Hematopoietic multipotent progenitor cell treated with erythropoietin and hydrocortisone succinate and interleukin-3 and kit ligand, for 4 days (in vitro differentiated cells): Measurements from ENCODE around the gene PLOD2.
A peak's percentile ranks its signal among the peaks of the same experiment; 100 is the strongest.

Source experiments
- DNase-seq: peaks from one replicate; pipeline ENCODE4 v3.0.0-alpha.2; 2015

Gene PLOD2

DNA sequence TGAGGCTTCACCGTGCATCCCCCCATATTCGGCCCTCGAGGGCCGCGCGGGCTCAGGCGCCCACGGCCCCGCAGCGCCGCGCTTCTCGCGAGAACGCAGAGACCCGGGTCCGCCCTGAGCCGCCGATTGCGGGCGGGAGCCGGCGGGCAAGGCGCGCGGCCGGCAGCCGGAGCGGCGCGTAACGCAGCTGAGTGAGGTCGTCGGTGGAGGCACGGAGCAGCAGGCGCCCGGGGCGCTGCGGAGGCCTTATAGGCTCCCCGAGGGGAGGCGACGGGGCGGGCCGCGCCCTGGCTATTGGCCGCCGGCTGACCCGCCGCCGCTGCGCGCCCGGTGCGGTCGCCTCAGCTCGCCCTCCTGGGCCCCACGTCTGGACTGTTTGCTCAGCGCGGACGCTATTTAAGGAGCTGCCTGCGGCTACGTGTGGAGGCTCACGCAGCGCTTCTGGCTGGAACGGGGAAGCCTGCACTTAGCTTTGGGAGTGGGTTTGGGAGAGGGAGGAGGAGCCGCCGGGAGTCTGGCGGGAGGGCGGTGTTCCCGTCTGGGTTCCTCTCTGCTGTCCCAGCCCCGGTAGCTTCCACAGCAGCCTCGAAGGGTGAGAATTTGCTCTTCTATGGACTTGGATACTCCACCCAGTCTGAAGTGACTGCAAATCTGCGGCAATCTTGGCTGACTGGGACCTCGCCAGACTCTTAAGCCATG lies at the start of gene PLOD2:
PLOD2 (minus strand) TSS at position 221 of the 699 bp plus-strand sequence; CDS start at position 26, 195 bp downstream.
- DNase-seq = peak; percentile 87

DNA sequence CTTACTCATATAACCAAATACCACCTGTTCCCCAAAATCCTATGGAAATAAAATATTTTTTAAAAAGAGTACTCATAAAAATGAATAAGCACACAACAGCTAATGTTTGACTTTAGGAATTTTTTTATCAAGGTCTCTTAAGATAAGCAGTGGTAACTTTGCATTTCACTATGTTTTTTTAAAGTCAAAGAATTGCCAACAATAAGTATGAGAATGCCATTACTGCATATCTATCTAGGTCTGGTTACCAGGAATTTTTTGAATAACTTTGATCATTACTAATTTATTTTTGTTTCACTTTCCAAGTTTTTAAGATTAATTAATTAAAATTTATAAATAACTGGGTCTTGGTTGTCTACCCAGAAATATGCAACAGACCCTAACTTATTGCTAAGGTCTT lies 48.4 kb upstream of the PLOD2 start:
- no peak for DNase-seq

DNA sequence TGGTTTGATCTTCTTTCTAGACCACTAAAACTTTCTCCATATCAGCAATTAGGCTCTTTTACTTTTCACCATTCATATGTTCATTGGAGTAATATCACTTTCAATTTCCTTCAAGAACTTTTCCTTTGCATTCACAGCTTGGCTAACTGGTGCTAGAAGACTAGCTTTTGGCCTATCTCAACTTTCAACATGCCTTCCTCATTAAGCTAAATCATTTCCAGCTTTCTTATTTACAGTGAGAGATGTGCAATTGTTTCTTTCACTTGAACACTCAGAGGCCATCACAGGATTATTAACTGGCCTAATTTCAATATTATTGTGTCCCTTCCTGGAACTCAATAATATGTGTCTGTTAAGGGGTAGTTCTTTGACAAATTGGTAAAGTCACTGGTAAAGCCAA lies 42.8 kb upstream of the PLOD2 start:
- DNase-seq = no peak

DNA sequence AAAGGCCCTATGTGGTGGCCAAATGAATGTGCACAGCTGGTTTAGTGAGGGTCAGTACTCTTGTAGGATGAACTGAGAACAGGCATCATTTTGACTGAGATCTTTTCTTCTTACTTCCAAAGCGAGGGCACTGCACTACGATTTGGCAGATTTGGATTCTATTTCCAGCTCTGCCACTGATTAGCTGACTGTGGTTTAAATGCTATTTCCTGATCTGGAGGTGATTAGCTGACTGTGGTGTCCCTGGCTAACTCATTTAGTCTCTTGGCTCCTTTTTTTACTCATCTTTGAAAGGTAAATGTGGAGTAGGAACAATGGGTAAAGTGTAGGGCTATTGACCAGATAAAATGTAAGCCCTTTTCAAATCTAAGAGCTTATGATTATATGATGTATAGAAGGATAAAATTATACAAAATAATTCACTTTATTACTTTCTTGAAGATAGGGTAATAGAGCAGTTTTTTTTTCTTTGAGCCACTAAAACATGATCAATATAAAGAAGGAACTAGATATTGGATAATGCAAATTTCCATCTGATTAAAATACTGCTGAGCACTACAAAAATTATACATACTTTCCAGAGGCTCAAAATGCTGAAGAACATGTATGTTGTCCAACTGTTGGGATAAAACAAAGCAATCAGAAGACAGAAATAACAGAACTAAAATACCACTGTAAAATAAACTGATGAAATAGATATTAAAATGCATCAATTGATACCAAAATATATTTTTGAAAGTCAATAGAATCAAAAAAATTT lies 39.7 kb upstream of the PLOD2 start:
- peak; percentile 11 for DNase-seq

DNA sequence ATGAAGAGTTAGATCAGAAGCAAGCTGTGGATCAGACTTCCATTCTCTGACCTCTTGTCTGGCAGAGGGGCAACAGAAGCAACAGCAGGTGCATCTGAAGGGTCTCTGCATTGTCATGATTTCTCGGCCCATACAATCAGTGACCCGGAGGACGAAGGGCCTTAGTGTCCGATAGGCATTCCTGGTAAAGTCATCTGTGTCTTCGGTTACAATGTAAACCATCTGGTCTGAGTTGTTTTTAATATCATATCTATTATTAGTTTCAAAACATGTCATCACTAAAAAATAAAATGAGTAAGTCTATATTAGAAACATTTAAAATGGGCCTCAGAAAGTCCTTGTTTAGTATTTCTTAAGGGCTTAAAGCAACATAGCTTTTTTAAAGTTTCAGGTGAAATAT lies 38.8 kb upstream of the PLOD2 start:
- no peak for DNase-seq

DNA sequence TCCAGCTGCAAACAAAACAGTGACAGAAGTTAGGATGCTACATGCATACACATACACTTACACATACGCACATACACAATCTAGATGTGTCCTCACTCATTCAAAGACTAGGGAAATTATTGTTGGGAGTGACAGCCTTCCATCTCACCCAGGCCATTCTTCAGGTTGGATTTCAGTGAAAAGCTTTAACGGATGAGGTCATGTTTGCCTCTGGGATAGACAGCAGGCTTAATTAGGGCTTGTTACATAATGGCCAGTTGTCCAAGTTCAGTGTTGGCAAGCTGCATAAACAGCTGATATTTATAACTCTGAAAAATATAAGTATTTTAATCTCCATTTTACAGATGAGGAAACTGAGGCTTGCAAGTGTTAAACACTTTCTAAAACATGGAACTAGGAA lies 35.8 kb upstream of the PLOD2 start:
- no peak for DNase-seq

DNA sequence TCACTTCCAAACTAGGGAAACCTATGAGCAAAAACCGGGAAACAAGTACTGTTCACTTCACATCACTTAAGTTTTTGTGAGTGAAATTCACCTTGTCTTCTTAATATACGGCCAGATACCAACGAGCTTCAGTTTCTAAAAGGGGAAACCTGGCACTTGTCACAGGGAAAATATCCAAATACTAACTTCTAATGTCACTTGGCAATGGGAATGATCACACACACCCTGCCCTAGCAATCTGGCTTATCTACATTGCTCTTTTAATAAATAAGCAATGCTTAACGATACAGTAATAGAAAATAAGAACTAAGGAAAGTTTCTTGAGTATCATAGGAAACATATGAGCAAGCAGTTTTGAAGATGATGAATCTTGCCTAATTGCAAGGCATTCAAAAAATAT lies 34.6 kb upstream of the PLOD2 start:
- no peak for DNase-seq

DNA sequence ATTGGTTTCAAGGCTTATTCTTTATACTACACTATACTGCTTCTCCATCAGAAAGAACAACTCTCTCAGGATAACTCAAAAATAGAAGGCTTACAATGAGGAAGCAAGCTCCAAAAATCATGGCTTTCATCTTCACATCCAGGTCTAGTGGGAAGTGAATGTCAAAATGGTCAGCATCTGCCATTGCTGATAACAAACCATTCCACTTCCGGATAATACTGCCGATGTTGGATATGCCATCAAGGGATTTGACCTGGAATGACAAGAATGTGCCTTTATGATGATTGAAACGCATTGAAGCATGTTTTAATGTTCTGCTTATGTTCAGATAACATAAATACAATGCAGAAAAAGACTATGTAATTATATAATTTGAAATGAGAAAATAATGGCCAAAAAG lies 34.0 kb upstream of the PLOD2 start:
- DNase-seq = peak; percentile 38

DNA sequence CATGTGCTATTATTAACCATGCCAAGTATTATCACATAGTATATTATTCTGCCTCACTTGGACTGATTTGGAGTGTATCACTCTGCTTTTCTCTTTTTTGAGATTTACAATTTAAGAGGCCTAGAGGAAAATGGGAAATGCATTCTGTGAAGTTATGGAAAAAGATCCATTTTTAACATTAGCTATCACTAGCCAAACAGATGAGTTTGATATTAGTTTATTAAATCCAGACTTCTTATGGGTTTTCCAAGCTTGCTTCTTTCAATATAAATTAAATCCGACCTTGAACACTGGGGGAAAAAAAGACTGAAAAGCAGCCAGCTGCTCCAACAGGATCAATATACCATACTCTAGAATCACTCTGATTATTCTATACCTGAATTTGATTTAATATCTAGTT lies 30.1 kb upstream of the PLOD2 start:
- DNase-seq = no peak

DNA sequence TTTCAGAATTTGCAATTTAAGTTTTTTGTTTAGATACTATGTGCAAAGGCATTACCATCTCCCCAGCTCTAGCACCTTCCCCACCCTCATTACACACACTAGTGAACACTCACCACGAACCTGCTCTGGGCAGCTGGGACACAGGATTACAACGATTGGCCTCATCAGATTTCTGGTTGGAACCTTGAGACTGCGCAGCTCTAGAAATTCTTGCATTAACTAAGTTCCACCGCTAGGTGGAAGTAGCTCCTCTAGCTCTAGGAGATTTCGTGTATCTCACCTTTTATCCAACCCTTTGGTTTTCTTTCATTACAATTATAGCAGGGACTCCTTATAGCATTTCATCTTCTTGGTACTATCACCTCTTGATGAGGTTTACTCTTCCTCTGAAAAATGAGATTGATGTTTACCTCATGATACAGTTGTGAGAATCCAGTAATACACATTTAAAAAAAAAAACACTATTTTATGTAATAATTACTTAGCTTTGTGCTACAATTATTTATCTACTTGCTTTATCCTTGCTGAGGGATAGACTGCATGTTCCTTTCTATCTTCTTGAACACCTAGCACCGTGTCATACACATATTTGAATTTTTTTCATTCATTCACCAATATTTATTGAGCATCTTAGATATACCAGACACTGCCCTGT lies 28.7 kb upstream of the PLOD2 start:
- peak; percentile 80 for DNase-seq

DNA sequence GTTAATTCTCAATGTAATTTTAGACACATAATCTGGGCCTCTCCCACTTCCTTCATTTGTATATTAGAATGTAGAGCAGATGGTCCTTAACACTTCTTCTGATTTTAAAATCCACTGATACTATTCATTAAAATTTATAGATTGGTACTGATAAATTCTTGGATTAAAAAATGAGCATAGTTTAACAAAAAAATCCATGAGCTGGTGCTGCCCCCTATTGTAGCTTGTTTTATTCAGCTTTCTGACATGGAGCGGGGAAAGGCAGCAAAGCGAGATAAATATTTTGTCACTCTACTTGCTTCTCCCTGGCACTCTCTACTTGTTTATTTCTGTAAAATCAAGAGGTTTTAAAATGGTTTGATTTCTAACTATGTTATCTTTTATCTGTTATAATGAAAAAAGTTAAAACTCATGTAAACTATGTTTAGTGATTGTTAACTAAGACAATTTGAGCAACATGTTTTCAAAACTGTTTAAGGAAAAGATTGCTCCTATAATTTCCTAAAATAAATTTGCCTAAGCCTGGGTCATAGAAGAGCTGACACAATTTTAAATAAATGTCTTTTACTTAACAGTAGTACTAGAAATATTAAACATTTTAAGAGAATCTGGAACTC lies 26.5 kb upstream of the PLOD2 start:
- DNase-seq = peak; percentile 61

DNA sequence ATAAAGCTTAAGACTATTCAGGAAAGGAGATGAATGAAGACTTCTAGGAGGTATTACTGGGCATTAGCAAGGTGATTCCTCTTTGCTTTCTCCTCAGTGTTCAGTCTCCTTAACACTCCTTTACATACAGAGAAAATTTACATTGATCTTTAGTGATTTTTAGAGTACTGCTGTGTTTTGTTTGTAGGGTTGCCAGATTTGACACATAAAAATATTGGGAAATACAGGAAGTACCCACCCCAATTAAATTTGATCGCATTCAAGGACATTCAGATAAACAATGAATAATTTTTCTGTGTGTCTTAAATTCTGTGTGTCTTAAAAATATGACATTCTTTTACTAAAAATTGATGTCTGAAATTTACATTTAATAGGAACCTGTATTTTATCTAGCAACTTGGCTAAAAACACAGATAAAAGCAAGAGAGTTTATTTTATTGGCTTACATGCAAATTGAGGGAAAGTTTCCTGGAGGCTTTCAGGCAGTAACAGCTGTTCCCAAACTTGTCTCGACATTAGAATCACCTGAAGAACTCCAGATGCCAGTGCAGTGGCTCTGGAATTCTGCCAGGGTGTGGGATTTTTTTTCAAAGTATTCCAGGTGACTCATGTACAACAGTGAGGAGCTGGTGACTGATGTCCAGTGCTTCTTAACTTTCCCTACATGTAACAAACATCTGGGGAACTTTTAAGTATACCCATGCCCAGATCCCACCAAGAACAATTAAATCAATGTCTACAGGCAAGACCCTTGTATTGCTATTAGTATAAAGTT lies 23.4 kb upstream of the PLOD2 start:
- no peak for DNase-seq

DNA sequence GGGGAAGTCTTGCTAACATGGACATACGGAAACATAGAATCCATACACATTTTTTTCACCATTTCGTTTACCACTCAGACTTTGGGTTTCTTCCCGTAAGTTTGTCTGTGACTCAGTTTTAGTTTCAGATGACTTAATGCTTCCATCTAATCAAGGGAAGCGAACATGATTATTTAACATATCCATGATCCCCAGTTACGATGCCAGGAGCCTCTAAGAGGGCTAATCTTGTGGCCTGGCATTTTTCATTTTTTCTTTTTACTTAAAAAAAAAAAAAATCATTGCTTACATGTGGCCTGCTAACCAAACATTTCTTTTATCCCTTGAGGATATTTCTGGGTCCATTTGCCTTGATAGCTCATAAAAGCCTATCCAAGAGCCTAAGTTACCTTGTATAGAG lies 20.2 kb upstream of the PLOD2 start:
- DNase-seq = no peak

DNA sequence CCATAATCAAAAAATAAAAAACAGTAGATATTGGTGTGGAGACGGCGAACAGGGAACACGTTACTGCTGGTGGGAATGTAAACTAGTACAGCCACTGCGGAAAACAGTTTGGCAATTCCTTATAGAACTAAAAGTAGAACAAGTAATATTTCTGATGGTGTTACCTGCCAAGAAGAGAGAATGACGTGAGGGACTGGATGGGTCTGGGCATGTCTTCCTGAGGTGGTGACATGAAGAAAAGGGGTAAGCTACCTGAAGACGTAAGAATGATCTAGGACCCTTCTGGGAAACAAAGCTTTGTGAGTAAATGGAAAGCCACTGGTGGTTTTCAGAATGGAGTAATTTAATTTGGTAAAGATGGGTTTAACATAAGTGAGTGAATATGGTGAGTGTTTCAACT lies 19.4 kb upstream of the PLOD2 start:
- DNase-seq = no peak

DNA sequence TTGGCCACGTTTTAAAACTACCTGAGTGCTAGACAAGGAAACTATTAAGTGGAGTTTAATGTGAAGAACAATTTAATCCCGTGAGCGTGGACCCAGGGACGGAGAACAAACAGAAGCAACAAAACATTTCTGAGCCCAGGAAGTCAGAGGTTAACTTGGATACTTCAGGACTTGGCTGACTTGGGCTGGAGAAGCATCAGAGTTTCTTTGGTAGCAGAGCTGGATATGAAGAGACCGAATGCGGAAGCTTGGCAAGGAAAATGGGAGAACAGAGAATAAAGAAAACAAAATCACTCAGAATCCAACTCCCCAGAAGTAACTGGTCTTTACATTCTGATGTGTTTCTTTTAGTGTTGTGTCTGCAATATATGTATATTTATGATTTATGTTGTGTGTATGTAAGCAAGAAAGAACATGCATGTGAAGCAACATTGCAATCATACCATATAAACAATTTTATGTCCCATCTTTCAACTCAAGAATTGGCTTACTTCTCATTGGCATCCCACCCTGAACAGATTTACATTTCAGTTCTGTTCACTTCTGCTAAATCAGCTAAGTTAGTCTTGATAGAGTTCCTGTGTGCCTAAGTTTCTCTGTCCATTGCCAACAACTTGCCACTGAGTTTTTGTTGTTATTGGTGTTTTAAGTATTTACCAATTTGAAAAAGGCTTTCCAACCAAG lies 17.2 kb upstream of the PLOD2 start:
- DNase-seq = no peak

DNA sequence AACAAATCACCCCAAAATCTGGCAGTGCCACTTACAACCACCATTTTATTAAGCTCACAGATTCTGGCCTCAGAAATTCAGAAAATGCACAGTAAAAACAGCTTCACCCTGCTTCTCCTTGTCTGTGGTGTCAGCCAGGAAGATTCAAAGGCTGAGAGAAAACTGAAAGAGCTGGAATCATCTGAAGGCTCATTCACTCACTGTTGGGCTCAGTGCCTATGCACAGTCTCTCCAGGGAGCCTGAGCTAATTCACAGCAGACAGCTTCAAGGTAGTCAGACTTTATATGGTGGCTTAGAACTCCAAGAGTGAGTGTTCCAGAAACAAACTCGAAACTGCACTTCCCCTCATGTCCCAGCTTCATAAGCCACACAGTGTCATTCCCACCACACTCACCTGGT lies 16.5 kb upstream of the PLOD2 start:
- DNase-seq = no peak

DNA sequence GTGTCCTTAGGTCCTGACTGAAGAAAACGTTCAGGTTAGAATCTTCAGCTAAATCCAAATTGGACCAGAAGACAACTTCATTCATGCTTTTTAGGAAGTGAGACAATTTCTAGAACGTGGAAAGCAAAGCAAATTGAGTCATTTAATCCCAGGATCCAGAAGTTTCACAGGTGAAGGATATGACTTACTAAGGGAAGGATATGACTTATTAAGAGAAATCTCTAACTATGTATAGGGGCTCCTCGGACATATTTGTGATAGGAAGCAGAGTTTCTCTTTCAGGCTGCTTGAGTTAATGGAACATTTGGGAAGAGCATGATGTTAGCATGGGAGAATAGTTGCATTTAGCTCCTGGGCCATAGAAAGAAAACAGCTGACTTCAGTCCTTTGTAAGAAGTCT lies 16.1 kb upstream of the PLOD2 start:
- DNase-seq = no peak

DNA sequence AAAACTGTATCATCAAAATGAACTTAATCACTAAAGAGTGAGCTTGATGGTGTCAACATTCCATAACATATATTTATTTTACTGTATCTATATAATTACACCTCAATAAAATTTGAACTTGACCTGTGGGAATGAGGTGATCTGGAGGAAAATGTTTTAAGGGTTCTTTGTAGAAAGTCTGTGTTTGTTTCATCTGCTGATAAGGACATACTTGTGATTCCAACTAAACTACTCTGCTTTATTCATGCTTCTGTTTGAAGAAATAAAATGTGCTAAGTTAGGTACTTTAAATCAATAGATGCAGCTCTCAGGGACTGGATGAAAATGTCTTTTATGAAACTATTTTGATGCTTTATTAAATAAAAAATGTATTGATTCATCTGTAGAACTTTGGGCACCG lies 11.6 kb upstream of the PLOD2 start:
- DNase-seq = no peak

DNA sequence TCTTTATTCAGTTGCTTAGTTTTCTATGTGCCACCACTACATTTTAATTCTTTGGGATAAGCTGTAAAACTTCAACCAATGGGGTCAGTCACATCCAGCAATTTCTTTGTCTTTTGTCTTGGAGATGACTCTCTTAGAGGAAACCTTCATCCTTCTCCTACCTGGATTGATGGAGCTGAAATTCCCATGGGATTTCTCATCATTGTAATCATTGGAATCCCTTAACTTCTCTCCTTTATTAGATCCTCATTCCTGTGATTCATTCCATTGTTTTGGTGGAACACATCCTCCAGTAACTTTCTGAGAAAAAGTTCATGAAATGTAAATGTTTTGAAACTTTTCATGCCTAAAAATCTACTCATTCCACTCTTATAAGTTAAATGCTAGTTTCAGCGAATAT lies 9.6 kb upstream of the PLOD2 start:
- DNase-seq = no peak

DNA sequence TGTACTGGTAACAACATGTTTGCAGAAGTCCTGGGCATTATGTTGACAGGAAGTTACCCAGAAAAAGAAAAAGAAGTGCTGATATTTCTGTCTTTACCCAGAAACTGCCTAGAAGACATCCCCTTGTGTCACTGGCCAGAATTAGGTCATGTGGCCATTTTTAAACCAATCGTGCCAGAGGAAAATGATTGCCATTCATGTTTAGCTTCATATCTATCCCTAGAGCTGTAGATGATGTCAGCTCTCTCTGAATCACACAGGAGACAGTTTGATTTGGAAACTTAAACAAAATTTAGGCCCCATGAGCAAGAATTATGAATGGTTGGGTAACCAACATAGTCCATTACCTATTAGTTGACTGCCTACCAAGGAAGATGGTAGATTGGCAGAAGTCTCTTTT lies 8.9 kb upstream of the PLOD2 start:
- DNase-seq = no peak

DNA sequence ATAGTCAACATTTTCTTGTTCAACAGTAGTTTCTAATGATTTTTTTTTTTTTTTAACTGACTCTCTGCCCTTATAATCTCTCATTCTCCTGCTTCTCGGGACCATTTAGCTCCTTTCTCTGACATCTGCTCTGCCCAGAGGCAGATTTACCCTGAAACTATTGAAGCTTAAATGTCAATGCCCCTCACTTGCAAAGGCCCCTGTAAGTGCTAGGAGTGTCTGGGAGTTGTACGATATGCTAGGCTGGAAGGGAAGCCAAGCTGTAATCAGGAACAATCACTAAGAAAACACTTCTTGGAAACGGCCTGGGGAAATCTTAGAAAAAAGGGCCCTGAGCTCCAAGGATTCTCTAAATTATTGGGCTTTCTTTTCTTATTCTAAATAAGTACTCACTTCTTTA lies 5.8 kb upstream of the PLOD2 start:
- DNase-seq = no peak

DNA sequence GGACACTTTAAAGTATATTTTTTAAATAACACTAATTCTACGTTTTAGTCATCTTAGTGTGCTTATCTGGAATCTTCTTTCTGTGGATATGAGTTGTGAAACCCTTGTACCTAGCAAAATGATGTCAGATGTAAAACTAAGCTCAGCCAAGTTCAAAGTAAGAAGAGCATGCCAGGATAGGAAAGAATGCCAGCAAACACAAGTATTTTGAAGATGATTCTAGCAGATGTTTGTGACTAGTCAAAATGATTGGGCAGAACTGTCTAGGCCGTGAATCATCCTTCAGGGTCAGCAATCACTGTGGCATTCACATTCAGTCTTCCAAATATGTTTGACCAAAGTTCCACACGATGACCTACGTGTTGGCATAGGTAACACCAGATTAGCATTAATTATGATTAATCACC lies 5.4 kb upstream of the PLOD2 start:
- DNase-seq = no peak
